GM10847 (cell line): Measurements from ENCODE around the gene ADAMTS16.

Experiments
- POLR2A ChIP-seq: IDR thresholded peaks from 2 replicates; pipeline ENCODE4 v1.6.1; 2011; ENCODE audit not compliant: insufficient read length; ENCODE audit errors: extremely low read depth

The ADAMTS16 gene

DNA sequence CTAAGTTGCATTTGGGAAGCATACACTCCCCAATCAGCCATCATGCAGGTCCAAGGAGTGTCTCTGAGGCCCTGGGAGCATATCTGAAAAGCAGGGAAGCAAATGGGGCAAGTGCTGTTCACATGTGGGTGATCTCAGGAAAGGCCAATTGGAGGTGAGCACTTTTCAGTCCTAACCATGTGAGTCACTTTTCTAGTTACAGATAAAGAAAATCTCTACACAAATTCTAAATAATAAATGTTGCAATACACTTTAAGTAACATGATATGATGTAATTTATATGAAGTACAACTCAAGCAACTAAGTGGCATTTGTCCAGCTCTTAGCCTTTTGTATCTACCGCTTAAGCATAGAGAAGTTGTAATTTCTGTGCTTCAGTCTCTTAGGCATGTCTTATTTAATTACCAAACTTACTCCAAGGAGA, 18.4 kb downstream of the ADAMTS16 start:
- no peak for TF ChIP-seq POLR2A

DNA sequence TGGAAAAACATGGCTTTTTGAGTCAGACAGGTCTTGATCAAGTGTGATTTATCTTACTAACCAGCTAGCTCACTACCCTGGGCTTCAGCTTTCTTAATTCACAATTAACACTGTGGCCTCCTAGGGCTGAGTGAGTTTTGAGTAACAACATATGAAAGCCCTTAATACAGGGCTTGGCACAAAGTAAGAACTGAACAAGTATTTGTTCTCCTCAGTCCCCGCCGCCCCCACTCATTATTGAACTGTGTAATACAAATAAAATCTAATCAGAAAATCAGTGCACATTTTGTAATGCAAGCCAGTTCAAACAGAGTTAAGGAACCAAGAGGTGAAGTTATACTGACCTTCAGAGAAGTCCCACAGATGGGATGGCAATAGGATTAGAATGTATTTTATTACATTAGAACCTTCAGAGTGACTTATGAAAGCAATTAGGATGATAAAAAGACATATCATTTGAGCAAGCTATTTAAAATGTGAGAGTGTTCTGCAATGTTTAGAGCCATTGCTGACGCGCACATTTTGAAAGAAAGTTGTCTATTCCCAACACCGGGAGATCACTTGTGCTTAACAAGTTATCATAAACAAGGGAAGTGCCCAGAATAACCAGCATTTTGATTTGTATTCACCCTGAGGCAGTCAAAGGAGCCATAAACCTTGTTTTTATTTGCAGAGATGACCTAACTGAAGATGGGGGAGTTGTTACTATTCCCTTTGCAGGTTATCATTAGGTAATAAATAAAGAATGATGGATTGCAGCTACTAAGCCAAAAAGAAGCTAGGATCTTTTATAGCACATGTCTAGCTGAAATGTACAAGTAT, 19.4 kb downstream of the ADAMTS16 start:
- no peak for TF ChIP-seq POLR2A

DNA sequence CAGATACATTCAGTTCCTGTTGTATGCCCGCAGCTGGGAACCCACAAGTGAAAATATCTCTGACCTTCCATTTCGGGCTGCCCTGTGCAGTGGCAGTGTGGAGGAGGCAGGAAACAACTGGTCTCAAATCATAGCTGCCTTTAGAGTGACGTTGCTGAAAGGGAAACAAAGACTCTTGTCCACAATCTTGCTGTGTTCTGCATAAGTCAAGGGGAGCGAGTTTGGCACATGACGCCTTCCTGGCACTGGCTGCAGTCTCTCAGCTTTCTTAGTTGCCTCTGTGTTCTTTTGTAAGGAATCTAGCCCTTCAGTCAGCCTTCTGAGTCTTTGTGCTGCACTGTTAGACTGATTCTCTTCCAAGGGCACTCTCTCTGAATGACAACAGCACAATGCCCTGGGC, 24.0 kb downstream of the ADAMTS16 start:
- no peak for TF ChIP-seq POLR2A

DNA sequence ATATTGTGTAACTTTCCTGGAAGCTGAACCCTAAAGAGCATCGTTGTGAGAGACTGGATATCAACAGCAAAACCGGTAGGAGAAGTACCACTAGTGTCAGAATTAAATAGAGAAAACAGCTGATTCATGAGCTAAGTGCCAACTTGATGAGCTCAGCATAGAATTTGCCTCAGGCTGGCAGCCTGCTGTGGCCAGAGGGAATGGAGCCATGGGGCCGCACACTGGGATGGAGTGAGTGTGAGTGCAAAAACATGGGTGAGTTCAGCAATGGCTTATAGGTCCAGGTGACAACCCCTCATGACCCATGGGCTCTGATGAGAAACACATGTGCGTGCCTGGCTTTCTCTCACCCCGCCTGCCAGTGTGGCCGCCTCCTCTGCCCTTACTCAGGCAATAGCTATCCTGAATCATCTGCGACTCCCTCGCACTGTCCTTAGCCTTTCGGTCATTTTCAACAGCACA, 25.4 kb downstream of the ADAMTS16 start:
- no peak for TF ChIP-seq POLR2A

DNA sequence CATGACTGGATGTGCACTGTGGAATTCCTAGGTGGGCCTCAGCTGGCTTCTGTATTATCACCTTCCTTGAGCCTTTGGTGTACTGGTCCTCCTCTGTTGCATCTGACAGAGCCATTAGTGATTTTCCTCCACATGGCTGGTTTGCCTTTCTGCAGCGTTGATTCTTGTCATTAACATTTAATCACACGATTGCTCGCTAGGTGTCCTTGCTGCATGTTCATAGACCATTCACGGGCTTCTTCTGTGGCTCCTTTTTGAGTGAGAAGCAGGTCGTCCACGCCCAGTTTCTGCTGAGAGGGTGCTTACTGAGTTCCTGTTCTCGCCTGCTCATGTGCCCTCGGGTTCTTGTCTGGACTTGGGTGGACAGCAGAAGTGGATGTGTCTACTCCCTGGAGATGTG, 29.3 kb downstream of the ADAMTS16 start:
- TF ChIP-seq POLR2A: no peak

DNA sequence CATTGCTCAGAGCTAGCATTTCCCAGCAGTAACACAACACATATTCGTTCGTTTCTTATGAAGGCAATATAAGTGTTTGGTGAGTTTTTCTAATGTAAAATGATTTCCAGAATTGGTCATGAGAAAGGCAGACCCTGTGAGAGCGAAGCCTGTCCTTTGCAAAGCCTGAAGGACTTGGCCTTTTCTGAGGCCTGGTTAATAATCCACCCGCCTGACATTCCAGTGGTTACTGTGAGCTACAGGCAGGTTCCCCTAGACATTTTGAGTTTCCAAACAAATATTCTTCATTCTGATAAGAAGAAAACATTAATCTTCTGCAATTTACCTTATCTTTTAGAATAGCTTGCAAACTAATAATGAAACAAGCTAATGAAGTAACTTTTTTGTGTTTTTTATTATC, 38.0 kb downstream of the ADAMTS16 start:
- no peak for TF ChIP-seq POLR2A

DNA sequence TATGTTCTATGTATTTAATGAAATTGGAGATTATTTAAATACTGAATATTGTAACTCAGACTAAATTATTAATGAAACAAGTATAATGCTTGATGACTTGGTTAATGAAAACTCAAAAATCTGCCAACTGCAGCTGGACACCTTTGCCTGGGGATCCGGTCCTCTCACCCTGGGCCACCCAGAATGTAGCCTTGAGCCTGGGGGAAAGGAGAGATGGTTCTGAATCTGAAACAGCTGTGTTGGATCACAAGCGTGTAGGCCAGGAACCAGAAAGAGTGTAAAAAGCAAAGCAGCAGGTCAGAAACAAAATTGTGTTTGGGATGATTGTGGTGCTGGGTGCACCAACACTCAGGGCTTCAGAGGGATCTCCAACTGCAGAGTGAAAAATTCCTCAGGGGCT, 38.5 kb downstream of the ADAMTS16 start:
- no peak for TF ChIP-seq POLR2A

DNA sequence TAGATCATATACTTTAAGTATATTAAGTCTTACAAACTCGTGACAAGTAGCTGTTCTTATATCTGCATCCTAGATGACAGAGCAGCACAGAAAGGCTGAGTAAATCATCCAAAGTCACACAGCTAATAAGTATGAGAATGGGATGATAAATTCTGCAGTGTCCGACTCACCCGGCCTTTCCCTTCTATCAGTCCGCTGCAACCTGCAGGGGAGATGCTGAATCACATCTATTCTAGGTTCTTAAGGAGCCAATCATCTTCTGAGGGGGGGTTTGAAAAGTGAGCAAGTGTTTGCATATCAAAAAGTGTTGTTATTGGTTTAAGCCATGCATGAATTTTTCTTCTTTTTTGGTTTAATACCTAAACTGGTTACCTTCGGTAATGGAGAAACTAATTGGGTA, 38.9 kb downstream of the ADAMTS16 start:
- no peak for TF ChIP-seq POLR2A

DNA sequence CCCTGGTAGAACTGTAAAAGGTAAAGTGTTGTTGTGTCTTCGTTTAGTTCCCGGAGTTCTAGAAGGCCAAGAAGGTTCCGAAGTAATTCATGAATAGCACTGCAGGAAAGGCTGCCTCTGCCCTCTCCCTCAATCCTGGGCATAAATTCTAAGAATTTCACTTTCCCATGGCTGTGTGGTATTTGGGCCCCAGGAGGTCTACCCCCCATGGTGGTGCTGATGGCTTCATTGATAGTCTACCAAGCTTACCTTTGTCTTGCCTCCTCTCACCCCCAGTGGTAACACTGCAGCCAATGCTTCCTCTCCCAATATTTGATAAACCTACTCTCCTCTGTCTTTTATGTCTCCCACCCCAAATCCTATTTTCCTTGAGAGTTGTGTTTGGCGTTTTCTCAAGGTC, 39.5 kb downstream of the ADAMTS16 start:
- TF ChIP-seq POLR2A: no peak

DNA sequence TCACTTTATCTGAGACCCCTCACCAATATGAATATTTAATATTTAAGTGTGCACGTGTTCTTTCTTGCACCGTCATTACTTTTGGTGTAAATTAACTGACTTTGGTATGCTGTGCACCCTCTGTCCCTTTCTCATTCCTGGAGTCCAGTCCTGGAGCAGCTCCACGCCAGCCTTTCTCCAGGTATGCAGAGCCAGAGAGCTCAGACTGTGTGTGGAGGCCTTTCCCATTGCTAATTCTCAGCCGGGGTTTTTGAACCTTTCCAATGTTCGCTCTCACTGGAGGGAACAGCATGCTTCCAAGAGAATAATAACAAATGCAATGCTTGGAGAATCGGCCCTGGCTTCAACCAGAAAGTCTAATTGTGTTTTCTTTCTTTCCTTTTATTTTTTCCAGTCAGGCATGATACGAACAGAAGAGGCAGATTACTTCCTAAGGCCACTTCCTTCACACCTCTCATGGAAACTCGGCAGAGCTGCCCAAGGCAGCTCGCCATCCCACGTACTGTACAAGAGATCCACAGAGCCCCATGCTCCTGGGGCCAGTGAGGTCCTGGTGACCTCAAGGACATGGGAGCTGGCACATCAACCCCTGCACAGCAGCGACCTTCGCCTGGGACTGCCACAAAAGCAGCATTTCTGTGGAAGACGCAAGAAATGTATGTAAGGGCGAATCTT, 41.7 kb downstream of the ADAMTS16 start:
- no peak for TF ChIP-seq POLR2A

DNA sequence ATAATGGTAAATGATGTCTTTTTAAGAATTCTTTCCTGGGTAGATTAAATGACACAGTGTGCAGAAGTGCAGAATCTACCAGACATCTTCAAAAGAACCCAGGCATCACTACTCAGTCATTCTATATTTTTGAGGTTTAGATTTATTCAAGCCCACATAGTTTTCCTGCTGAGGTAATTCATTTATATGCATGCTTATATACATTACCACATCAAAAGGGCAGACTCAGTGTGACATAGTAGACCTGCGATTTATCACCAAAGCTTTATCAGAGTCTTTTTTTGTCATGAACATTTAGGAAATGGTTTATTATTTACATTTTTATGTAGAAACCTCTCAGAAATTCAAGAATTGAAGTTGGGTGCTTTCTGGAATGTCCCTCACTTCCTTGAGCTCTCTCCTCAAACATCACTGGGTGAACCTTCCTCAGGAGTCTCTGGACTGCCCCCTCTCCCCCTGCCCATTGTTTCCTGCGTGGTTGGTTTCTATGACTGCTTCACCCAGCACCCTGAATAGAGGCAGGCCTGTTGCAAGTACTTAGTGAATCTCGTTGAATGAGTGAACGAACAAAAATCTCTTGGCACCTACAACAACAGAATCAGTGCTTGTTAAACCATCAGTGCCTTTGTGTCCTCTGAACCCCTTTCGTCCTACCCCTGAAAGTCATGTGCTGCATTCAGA, 42.5 kb downstream of the ADAMTS16 start:
- TF ChIP-seq POLR2A: no peak

DNA sequence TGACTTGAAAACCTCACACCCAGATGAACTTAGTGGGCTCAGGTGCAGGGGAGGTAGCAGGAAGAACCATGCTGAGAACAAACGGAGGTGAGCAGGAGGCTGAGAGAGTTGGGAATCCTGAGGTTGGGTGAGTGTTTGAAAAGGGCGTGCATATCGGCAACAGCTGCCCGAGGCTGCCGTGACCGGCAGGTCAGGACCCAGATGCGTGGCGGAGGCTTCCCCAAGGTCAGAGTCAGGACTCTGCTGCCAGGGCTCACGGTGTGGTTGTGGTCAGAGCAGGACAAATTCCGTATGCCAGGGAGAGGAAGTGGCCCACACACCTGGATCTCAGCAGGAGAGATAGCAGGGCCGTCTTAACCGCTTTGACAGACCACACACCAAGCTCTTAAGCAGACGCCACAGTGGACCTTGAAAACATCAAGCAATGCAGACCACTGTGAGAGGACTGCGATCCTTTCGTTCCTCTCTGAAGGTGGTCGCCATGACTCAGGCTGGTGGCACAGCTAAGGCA, 43.1 kb downstream of the ADAMTS16 start:
- no peak for TF ChIP-seq POLR2A

DNA sequence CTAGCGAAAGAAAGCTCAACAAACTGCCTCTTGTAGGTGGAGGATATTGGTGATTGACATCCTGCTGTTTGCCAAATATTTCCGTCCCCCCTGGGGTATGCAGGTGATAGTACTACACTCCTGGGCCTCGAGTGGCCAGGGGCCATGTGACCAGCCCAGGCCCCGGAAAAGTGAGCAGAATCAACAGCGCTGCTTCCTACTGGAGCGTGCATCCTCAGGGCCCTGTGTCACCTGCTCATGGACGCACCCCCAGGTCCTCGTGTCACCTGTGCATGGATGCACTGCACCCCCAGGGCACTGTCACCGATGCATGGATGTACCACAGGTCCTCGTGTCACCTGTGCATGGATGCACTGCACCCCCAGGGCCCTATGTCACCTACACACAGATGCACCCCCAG, 43.8 kb downstream of the ADAMTS16 start:
- no peak for TF ChIP-seq POLR2A

DNA sequence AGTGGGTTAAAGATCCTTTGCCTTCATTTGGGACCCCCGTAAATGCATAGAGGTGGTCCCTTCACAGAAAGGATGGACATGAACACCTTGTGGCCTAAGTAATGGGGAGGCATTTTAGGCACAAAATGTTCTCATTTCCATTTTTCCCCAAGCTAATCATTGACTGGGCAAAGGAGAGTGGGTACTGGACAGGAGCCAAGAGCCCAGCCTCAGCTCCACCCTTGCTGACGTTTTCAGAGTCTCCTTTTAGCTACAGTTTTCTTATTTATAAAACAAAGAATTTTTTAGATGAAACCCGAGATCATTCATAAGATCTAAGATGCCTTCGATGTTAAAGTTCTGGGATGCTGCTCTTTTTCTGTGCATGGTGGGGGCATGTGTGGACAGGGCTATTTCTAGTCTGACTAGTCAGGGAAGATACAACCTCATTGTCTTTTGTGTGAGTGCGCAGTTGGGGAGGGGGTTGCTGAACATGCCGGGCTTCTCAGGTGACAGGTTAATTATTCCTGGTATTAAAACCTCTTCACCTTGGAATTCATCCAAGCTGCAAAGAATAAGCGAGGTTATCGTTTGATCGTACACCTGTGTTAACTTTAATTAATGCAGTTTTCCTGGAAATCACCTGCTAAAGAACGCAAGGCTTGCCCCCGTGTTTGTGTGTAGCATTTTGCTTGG, 48.4 kb downstream of the ADAMTS16 start:
- TF ChIP-seq POLR2A: no peak

DNA sequence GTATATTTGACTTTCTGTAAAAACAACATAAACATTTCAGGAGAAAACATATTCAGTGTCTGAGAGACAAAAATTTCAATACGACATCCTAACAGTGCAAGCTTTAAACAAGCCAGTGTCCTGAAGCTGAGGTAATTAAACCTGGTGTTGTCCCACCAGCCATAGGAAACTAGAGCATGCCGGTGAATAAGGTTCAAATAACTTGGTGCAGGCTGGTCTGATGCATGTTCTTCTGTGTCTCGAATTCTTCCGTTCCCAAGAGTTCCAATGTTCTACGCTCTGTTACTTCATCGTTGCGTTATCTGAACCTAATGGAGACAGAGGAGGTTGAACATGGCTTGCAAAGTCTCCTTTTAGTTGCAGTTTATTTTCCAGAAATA, 48.9 kb downstream of the ADAMTS16 start:
- TF ChIP-seq POLR2A: no peak
